HG02759 (cell line): ENCODE measurements around the gene ATP2B2.

Source experiments
- ATAC-seq: cut with Tn5 transposase; IDR thresholded peaks from one replicate; pipeline ENCODE4 v1.9.1; 2021; ENCODE audit warnings: mild to moderate bottlenecking, moderate library complexity; ENCODE audit not compliant: unreplicated experiment

The ATP2B2 gene

DNA sequence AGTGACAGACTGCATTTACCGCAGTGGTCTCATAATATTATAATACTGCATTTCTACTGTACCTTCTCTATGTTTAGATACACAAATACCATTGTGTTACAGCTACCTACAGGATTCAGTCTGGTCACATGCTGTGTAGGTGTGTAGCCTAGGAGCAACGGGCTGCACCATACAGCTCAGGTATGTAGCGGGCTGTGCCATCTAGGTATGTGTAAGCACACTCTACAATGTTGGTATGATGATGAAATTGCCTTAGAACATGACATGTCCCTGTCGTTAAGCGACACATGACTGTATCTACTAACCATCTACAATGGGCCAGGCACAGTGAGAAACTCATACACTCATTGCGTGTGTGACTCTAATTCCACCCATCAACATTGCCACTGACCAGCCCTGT lies 99.0 kb downstream of the ATP2B2 start:
- no peak for ATAC-seq

DNA sequence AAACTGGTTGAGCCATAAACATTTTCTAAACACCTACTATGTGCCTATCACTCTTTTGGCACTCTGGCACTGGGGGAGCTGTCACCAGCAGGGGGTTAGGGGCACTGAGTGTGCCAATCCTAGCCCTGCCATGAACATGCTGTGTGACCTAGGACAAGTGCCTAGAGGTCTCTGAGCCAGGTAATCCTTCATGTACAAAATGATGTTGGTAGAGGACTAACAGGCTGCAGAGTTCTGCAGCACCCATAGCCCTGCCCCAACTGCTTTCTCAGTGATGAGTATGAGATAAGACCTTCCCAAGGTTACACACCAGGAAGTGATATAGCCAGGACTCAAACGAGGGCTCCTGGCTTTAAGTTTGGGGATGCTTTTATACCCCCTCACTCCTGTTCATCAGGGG lies 99.6 kb downstream of the ATP2B2 start:
- no peak for ATAC-seq

DNA sequence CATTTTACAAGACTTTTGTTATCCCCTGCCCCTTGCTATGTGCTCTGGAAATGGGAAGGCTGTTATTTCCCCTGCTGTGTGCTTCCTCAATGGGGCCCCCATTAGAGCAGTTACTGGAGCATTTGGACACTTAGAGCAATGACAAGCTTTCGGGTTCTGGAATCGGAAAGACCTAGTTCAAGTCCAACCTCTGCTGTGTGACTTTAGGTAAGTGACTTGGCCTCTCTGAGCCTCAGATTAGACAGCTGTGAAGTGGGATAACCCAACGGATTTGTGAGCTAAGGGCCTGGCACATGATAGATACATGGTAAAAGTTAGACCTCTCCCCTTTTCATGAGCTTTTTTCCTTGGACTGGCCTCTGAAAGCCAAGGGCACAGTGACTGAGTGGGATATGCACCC lies 100.5 kb downstream of the ATP2B2 start:
- no peak for ATAC-seq

GRCh38 chr3:10404377-10404776 lies 101.0 kb downstream of the ATP2B2 start:
- ATAC-seq = no peak

- no peak for ATAC-seq
Measured at GRCh38 chr3:10401990-10402761, 103.2 kb downstream of the ATP2B2 start.

DNA sequence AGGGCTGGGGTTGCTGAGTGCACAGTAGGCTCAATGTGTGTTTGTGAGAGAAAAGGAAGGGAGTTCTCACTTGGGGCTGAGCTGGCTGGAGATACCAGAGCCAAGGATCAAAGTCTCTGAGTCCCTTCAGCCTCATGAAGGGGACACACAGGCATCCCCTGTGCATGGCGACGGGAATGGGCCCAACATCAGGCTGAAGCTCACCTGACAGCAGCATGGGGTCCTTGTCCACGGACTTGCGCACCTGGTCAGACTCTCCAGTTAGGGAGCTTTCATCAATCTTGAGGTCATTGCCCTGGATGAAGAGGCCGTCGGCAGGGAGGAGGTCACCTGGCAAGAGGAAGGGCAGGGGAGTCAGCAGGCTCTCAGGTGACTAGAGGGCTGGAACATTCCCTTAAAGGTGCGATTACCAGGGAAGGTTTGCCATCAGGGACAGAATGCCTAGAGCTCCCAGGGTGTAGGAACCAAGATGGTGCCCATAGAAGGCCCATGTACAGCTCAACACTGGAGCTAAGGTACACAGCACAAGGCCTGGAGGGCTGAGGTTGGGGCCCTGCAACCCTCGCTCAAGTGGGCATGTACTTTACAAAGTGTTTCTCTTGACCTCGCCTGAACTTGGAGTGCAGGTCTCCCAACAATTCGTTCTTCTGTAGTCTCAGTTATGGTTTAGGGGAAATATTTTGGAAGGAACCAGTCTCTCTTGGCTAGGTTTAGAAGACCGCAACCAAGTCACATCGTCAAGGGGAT lies 104.5 kb downstream of the ATP2B2 start:
- ATAC-seq = no peak

DNA sequence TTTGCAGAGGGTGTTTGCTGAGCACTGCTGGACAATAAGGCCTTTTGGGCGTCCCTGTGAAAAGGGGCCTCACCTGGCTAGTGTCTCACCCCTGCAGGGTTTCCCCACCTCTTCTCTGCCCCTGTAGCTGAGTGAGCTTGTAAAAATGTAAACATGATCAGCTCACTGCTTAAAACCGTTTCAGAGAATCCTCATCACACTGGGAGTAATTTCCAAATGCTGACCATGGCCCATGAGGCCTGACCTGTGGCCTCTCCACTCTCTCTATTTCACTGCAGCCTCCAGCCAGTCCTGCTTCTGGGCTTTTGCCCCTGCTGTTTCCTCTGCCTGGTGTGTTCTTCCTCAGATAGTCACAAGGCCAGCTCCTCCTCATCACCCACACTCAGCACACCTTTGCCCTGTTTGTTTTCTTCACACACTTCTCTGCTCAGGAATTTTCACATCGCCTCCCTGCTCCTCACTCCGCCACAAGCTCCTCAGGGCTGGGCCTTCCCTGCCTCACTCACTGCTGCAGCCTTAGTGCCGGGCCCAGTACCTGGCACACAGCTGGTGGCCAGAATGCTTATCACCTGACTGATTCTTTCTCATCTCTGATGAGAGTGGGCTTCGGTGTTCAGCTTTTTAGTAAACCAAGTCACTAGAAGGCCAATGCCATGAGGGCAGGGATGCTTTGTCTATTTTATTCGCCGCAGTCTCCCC lies 105.2 kb downstream of the ATP2B2 start:
- no peak for ATAC-seq

DNA sequence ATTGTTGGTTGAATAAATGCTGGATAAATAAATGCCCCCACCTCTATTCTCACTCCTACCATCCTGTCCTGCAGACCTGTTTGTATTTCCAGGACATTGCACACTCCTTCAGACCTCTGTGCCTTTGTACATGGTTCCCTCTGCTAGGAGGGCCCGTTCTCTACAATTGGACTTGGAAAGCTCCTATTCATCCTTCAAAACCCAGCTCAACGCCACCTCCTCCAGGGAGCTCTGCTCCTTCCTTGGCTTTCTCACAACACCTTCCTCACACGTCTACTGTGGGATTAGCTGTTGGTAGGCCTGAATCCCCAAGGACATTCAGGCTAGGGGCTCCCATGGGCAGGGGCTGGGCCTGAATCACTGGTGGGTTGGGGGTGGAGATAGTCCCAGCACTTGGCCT lies 105.8 kb downstream of the ATP2B2 start:
- no peak for ATAC-seq

GRCh38 chr3:10398341-10398740 lies 107.0 kb downstream of the ATP2B2 start:
- no peak for ATAC-seq

- no peak for ATAC-seq
Measured at GRCh38 chr3:10397879-10398278, 107.5 kb downstream of the ATP2B2 start.

DNA sequence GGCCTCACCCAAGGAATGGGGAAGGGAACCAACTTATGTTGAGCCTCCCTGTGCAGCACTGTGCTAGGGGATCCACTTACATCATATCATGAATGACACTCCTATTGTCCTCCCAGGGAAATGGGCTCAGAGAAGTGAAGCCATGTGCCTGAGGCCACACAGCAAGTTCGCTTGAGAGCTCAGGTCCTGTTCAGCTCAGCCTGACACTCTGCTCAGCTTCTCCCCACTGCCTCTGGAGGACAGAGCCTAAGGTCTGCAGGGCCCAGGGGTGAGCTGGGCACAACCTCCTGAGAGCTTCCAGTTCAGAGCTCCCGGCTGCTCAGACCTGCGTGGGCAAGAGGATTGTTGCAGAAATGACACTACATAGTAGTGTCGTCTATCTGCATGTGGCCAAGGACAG lies 108.5 kb downstream of the ATP2B2 start:
- no peak for ATAC-seq

DNA sequence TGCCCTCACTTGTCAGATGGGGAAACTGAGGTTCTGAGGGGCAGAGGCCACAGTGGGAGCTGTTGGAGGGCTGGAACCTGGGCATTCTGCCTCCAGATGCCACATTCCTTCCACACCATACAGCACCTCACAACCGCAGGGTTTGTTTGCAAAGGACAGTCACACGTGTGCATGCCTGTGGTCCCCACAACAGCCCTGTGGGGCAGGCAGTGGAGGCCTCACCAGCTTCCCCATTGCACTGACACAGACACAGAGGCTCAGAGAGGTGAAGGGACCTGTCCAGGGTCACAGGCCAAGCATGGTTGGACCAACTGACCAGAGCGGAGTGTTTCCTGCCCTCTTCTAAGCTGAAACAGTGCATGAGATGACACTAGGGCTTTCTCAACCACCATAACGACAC lies 109.3 kb downstream of the ATP2B2 start:
- no peak for ATAC-seq

DNA sequence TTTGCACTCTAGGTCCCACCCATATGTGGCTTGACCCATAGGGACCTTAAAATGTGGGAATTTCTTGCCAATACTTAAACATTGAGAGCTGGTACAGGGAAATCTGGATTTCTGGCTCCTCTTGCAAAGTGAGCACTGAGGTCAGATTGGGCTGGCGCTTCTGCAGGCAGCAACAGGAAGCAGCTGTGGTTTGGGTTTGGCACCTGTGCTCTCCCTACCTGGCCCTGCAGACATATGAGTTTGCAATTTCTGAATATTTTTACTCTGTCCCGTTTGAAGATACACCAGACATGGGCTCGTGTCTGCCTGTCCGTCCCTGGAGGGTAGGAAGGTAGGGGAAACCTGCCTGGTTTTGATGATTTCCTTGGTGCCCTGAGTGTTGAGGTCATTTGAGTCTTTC lies 109.7 kb downstream of the ATP2B2 start:
- ATAC-seq = no peak

GRCh38 chr3:10395196-10395595 lies 110.2 kb downstream of the ATP2B2 start:
- no peak for ATAC-seq

- no peak for ATAC-seq
Measured at GRCh38 chr3:10394491-10395025, 110.8 kb downstream of the ATP2B2 start.

GRCh38 chr3:10393514-10393913 lies 111.9 kb downstream of the ATP2B2 start:
- ATAC-seq = no peak

GRCh38 chr3:10392906-10393461 lies 112.4 kb downstream of the ATP2B2 start:
- no peak for ATAC-seq

DNA sequence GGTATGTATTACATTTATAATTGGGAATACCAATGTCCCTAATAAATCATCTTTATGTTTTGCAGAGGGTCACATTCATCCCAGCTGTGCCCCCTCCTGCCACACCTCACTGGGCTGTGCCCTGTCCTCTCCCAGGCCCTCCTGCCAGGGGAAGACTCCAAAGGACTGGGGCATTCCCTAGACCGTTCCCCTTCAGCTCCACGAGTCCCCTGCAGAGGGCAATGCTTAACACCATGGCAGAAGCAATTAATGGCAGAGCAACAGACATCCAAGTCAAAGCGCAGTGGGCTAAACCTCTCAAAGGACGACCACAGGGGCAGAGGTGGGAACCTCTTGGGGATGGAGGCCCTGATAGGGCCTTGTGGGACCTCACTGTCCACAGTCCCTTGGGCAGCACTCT lies 113.1 kb downstream of the ATP2B2 start:
- ATAC-seq = no peak

DNA sequence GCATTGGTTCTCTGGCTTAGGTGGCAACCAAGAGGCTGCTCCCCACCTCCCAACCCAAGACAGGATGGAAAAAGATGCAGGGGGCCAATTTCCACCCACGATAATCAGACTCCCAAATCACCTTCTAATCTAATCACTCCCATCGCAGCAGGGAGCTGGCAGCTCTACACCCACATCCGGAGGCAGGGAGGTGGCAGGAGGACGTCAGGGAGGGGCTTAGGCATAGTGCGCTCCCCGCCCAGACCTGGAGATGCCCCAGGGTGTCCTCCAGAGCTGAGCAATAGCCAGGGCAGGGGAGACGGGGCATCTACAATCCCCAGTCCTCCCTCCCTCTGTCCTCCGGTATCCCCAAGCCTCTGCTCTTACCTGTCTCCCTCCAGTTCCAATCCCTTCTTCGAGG lies 114.0 kb downstream of the ATP2B2 start:
- ATAC-seq = no peak

DNA sequence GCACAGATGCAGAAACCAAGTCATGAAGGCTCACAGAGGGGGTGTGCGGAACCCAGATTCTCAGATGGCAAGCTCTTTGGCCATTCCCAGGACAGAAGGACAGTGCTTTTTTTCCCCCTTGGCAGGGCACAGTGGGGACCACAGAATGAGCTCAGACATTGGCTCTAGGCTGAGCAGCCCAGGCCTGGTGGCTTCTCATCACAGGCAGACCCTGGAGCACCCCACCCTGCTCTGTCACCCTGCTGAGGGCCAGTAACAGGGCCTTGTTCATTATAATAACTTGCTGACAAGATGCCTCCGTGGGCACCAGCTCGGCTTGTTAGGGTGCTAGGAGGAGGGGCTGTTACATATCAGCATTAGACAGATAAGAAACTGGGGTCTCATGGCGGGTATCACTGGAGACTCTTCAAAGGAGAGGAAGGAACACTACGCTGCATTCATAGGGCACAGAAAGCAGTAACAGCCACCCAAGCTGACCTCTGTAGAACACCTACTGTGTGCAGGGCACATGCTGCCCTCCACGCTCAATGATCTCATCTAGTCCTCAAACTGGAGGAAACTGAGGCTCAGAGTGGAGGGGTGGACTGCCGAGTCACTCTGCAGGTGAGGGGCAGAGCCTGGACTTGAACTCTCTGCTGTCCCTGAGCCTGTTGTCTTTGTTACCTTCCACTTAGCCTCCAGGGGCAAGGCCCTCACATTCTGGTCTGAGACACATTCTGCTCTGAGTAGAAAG lies 114.6 kb downstream of the ATP2B2 start:
- ATAC-seq = no peak

- ATAC-seq = peak; percentile 86
Measured at GRCh38 chr3:10389995-10390394, 115.4 kb downstream of the ATP2B2 start.
